K562 (cell line): ENCODE data around the gene ZNF174. TPM values are rescaled to one million over a fixed set of nuclear protein-coding genes. Genes with fewer than 3 reads are reported as not detected.
A peak's percentile ranks its signal among the peaks of the same experiment; 100 is the strongest.

ENCODE experiments used
- BCLAF1 ChIP-seq, 2 experiments: fragments of 450-650 bp in 1 of 2; IDR thresholded peaks; 2 replicates each; pipeline ENCODE4 v1.6.1; 2011 to 2017; ENCODE audit warnings: low read depth in 2 of 2, antibody characterized with exemption in 1 of 2, borderline replicate concordance in 1 of 2, low read length in 1 of 2, mild to moderate bottlenecking in 1 of 2, mixed read lengths in 1 of 2; ENCODE audit not compliant: control insufficient read depth in 1 of 2
- C11orf30 ChIP-seq: fragments of 450-650 bp; IDR thresholded peaks from 2 replicates; pipeline ENCODE4 v1.6.1; 2016; ENCODE audit warnings: low read depth, mild to moderate bottlenecking
- CBX1 ChIP-seq: sonication (generic); IDR thresholded peaks from 2 replicates; pipeline ENCODE4 v1.6.1; 2016; ENCODE audit warnings: antibody characterized with exemption, low read depth, mild to moderate bottlenecking
- CREB5 ChIP-seq: fragments of 250-450 bp; sonication (Bioruptor Pico); IDR thresholded peaks from 2 replicates; pipeline ENCODE4 v1.5.0; 2020; ENCODE audit warnings: mild to moderate bottlenecking
- CXXC5 ChIP-seq: fragments of 250-450 bp; sonication (Bioruptor Pico); IDR thresholded peaks from 2 replicates; pipeline ENCODE4 v1.8.0; 2022; ENCODE audit warnings: inconsistent platforms, mild to moderate bottlenecking, moderate library complexity
- FOXA1 ChIP-seq: fragments of 450-650 bp; IDR thresholded peaks from 2 replicates; pipeline ENCODE4 v1.6.1; 2016; ENCODE audit warnings: mild to moderate bottlenecking, borderline replicate concordance
- HDAC1 ChIP-seq, 2 experiments: fragments of 450-650 bp; IDR thresholded peaks; 2 replicates each; pipeline ENCODE4 v1.6.1; 2016 to 2017; ENCODE audit warnings: inconsistent platforms in 1 of 2, mild to moderate bottlenecking in 1 of 2, moderate library complexity in 1 of 2
- HDAC6 ChIP-seq: IDR thresholded peaks from 2 replicates; pipeline ENCODE4 v1.6.1; 2012; ENCODE audit warnings: low read depth, mild to moderate bottlenecking, control low read depth, inconsistent platforms, low read length, moderate library complexity
- HEY1 ChIP-seq: fragments of 250-450 bp; sonication (Bioruptor Pico); IDR thresholded peaks from 2 replicates; pipeline ENCODE4 v1.5.0; 2020; ENCODE audit warnings: mild to moderate bottlenecking, moderate library complexity, borderline replicate concordance
- JUN ChIP-seq, 2 experiments: sonication (generic) in 1 of 2; formaldehyde crosslinking in 1 of 2; IDR thresholded peaks; 2 replicates each; pipeline versions ENCODE4 v1.6.1 to v1.8.0; 2012 to 2022; ENCODE audit warnings: borderline replicate concordance in 2 of 2, mild to moderate bottlenecking in 2 of 2, improper control_type of control experiment in 1 of 2, low read depth in 1 of 2, low read length in 1 of 2, missing genetic modification reagents in 1 of 2
- LEF1 ChIP-seq: fragments of 450-650 bp; IDR thresholded peaks from 2 replicates; pipeline ENCODE4 v1.6.1; 2016; ENCODE audit warnings: mild to moderate bottlenecking
- NR2C1 ChIP-seq, 2 experiments: fragments of 450-650 bp; IDR thresholded peaks; 2 replicates each; pipeline ENCODE4 v1.6.1; 2017; ENCODE audit warnings: mild to moderate bottlenecking in 2 of 2, antibody characterized with exemption in 1 of 2, inconsistent platforms in 1 of 2, missing compliant biosample characterization in 1 of 2, missing genetic modification characterization in 1 of 2
- RAD51 ChIP-seq: fragments of 450-650 bp; IDR thresholded peaks from 2 replicates; pipeline ENCODE4 v1.7.1; 2016; ENCODE audit warnings: low read depth, mild to moderate bottlenecking, borderline replicate concordance
- SMARCA4 ChIP-seq: fragments of 450-650 bp; IDR thresholded peaks from 2 replicates; pipeline ENCODE4 v1.6.1; 2016
- SMARCC2 ChIP-seq: fragments of 450-650 bp; IDR thresholded peaks from 2 replicates; pipeline ENCODE4 v1.6.1; 2017; ENCODE audit warnings: antibody characterized with exemption, moderate library complexity, mild to moderate bottlenecking, low read depth
- TARDBP ChIP-seq: fragments of 450-650 bp; IDR thresholded peaks from 2 replicates; pipeline ENCODE4 v1.6.1; 2016
- TCF15 ChIP-seq: fragments of 250-450 bp; sonication (Bioruptor Pico); IDR thresholded peaks from 2 replicates; pipeline ENCODE4 v1.8.0; 2022; ENCODE audit warnings: moderate library complexity, mild to moderate bottlenecking, inconsistent platforms
- TRIM24 ChIP-seq, 2 experiments: fragments of 450-650 bp; IDR thresholded peaks; 2 replicates each; pipeline ENCODE4 v1.6.1; 2016
- XRCC3 ChIP-seq: fragments of 450-650 bp; IDR thresholded peaks from 2 replicates; pipeline ENCODE4 v1.6.1; 2017; ENCODE audit warnings: mild to moderate bottlenecking, moderate library complexity
- ZEB2 ChIP-seq: fragments of 450-650 bp; IDR thresholded peaks from 2 replicates; pipeline ENCODE4 v1.6.1; 2016
- ZNF41 ChIP-seq: fragments of 250-450 bp; sonication (Bioruptor Pico); conservative IDR thresholded peaks from 2 replicates; pipeline ENCODE4 v1.4.0; 2020; ENCODE audit warnings: mild to moderate bottlenecking
- ZNF445 ChIP-seq: fragments of 250-450 bp; sonication (Bioruptor Pico); IDR thresholded peaks from 2 replicates; pipeline ENCODE4 v1.4.0; 2020; ENCODE audit warnings: low read depth, mild to moderate bottlenecking, moderate library complexity
- ZNF764 ChIP-seq: fragments of 250-450 bp; sonication (Bioruptor Pico); IDR thresholded peaks from 2 replicates; pipeline ENCODE4 v1.4.0; 2020; ENCODE audit warnings: low read depth, mild to moderate bottlenecking, moderate library complexity
- ZZZ3 ChIP-seq: fragments of 450-650 bp; IDR thresholded peaks from 2 replicates; pipeline ENCODE4 v1.6.1; 2016; ENCODE audit warnings: antibody characterized with exemption, mild to moderate bottlenecking, moderate library complexity
- polyA plus RNA-seq, 8 experiments: library from polyadenylated mRNA; depleted of rRNA in 4 of 8; stranded (reverse) in 5 of 8; unstranded in 3 of 8; fragments of >200 nt; fragmentation: Nextera tagmentation in 2 of 8; fragmentation: Illumina TruSeq in 1 of 8; extraction: Ambion mirVana in 2 of 8; extraction: Trizol in 1 of 8; gene quantifications; 2 replicates each; pipeline versions ENCODE4 v1.2.1 to v1.2.3, GENCODE V29; 2011 to 2014; ENCODE audit warnings: inconsistent platforms in 1 of 8, missing spikeins in 1 of 8
- total RNA-seq, 7 experiments: library from RNA; depleted of rRNA in 6 of 7; stranded (reverse); fragments of >200 nt in 6 of 7; fragmentation: Illumina TruSeq in 2 of 7; extraction: Trizol in 2 of 7; gene quantifications; 2 replicates each; pipeline versions ENCODE4 v1.2.1 to v1.2.3, GENCODE V29; 2011 to 2021; ENCODE audit warnings: low replicate concordance in 1 of 7
- TF ChIP-seq, protein P1 (sequence below): fragments of 250-450 bp; sonication (Bioruptor Pico); IDR thresholded peaks from 2 replicates; pipeline ENCODE4 v1.8.0; 2022; ENCODE audit warnings: inconsistent platforms, mild to moderate bottlenecking, moderate library complexity, borderline replicate concordance

Gene ZNF174
- total and polyA plus RNA-seq, 9 of the 15 experiments (the other 6 are each of a cell fraction or from before 2014, with no cell fraction given) = 5.1 to 19.1 (median 12.5) TPM

- TF ChIP-seq BCLAF1 (IDR thresholded peaks at IDR 0.05; ENCODE audit: borderline replicate concordance in 1 of 2, control insufficient read depth in 1 of 2, low read depth in 2 of 2, low read length in 1 of 2) (no peak), FOXA1 (no peak), ZNF445 (CRISPR knock-in tag) (peak; percentile 72; the same call in 1 of the 2 replicates), TRIM24 (IDR thresholded peaks at IDR 0.05) (peak; percentile 9 to 81; a peak in 3 of 4 replicates), HEY1 (no peak), TARDBP (no peak), CBX1 (peak; percentile 97), ZNF41 (no peak), TCF15 (CRISPR knock-in tag) (no peak), ZEB2 (peak; percentile 81), XRCC3 (peak; percentile 99), HDAC1 (IDR thresholded peaks at IDR 0.05) (no peak), CXXC5 (CRISPR knock-in tag) (peak; percentile 28; the same call in 1 of the 2 replicates), RAD51 (no peak), LEF1 (no peak), JUN (IDR thresholded peaks at IDR 0.05; ENCODE audit: borderline replicate concordance, low read depth, low read length) (peak; percentile 14; the same call in 1 of the 2 replicates), JUN (CRISPR knock-in tag; IDR thresholded peaks at IDR 0.05; ENCODE audit: borderline replicate concordance) (no peak), HDAC6 (0 out of 2 replicates have a peak, but pooled peaks have one; percentile 88), C11orf30 (no peak), NR2C1 (IDR thresholded peaks at IDR 0.05) (no peak), NR2C1 (tag; IDR thresholded peaks at IDR 0.05) (no peak), ZZZ3 (no peak), CREB5 (CRISPR knock-in tag) (no peak), SMARCC2 (no peak), ZNF764 (CRISPR knock-in tag) (no peak), SMARCA4 (no peak)
- TF ChIP-seq, protein P1, sequence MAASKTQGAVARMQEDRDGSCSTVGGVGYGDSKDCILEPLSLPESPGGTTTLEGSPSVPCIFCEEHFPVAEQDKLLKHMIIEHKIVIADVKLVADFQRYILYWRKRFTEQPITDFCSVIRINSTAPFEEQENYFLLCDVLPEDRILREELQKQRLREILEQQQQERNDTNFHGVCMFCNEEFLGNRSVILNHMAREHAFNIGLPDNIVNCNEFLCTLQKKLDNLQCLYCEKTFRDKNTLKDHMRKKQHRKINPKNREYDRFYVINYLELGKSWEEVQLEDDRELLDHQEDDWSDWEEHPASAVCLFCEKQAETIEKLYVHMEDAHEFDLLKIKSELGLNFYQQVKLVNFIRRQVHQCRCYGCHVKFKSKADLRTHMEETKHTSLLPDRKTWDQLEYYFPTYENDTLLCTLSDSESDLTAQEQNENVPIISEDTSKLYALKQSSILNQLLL (CRISPR knock-in tag) = no peak
These were observed 18.0 kb upstream of the ZNF174 start (continued) for GRCh38 chr16:3383045-3383448.
